ENCODE results near the gene GRHL1. TPM values are rescaled to one million over a fixed set of nuclear protein-coding genes. Genes with fewer than 3 reads are reported as not detected.
A peak's percentile ranks its signal among the peaks of the same experiment; 100 is the strongest.

GRHL1 gene
- total and polyA plus RNA-seq, 2 experiments from 2014 or later, result 2.9 to 4.2 TPM

DNA sequence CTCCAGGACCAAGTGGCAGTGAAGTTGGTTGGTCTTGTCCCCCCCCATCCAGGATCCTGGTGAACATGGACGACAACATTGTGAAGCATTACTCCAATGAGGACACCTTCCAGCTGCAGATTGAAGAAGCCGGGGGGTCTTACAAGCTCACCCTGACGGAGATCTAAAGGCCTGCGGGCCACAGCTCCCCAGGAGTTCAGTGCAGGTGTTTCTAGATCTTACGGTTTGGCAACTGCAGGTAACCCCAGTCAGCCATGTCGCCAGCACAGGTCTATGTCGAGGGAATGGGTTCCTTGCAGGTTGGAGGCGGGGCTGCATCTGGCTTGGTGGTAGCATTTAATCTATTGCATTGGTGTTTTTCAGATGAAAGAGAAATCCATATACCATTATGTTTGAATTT, 49.0 kb downstream of the GRHL1 start:
- Histone ChIP-seq H3K27ac (ENCODE audit: low read depth) (no peak overlapping the region), H3F3A (replicated peaks; ENCODE audit: low read depth) (no peaks in the 10 kb centered on the region), H3K27me3 (ENCODE audit: insufficient read depth) (no peaks in the 10 kb centered on the region), H3K4me3 (no peak overlapping the region), H3K36me3 (ENCODE audit: insufficient read depth) (no peaks in the 10 kb centered on the region), H3K9me2 (ENCODE audit: insufficient read depth) (no peaks in the 10 kb centered on the region), H3K4me2 (no peak overlapping the region), H3K4me1 (ENCODE audit: insufficient read depth) (peaks cover 9% of the 10 kb centered on the region), H2AFZ (no peak overlapping the region), H3K79me2 (replicated peaks; ENCODE audit: insufficient read depth) (no peaks in the 10 kb centered on the region), H4K20me1 (replicated peaks; ENCODE audit: insufficient read depth) (no peaks in the 10 kb centered on the region)
- DNase-seq (ENCODE audit: low spot score) (no peak), ATAC-seq (peak; percentile 28; the same call in 1 of the 3 replicates)
- no peak overlapping the region for H3K4me3 Mint-ChIP-seq
- H3K27ac Mint-ChIP-seq, result no peak overlapping the region
- H3K9me3 Mint-ChIP-seq, result peaks cover 3% of the 10 kb centered on the region; the same call in 1 of the 3 replicates
- H3K27me3 Mint-ChIP-seq (ENCODE audit: insufficient read depth, low read depth, poor library complexity), result peaks cover 2% of the 10 kb centered on the region
- H3K4me1 Mint-ChIP-seq, result peaks cover 8% of the 10 kb centered on the region; the same call in 2 of the 3 replicates
- H3K36me3 Mint-ChIP-seq (ENCODE audit: low read depth), result no peaks in the 10 kb centered on the region
- TF ChIP-seq ZNF114 (CRISPR knock-in tag; IDR thresholded peaks at IDR 0.05), result no peak
- TF ChIP-seq JUNB (IDR thresholded peaks at IDR 0.05; ENCODE audit: unreplicated experiment), result no peak
- TF ChIP-seq, protein P1, sequence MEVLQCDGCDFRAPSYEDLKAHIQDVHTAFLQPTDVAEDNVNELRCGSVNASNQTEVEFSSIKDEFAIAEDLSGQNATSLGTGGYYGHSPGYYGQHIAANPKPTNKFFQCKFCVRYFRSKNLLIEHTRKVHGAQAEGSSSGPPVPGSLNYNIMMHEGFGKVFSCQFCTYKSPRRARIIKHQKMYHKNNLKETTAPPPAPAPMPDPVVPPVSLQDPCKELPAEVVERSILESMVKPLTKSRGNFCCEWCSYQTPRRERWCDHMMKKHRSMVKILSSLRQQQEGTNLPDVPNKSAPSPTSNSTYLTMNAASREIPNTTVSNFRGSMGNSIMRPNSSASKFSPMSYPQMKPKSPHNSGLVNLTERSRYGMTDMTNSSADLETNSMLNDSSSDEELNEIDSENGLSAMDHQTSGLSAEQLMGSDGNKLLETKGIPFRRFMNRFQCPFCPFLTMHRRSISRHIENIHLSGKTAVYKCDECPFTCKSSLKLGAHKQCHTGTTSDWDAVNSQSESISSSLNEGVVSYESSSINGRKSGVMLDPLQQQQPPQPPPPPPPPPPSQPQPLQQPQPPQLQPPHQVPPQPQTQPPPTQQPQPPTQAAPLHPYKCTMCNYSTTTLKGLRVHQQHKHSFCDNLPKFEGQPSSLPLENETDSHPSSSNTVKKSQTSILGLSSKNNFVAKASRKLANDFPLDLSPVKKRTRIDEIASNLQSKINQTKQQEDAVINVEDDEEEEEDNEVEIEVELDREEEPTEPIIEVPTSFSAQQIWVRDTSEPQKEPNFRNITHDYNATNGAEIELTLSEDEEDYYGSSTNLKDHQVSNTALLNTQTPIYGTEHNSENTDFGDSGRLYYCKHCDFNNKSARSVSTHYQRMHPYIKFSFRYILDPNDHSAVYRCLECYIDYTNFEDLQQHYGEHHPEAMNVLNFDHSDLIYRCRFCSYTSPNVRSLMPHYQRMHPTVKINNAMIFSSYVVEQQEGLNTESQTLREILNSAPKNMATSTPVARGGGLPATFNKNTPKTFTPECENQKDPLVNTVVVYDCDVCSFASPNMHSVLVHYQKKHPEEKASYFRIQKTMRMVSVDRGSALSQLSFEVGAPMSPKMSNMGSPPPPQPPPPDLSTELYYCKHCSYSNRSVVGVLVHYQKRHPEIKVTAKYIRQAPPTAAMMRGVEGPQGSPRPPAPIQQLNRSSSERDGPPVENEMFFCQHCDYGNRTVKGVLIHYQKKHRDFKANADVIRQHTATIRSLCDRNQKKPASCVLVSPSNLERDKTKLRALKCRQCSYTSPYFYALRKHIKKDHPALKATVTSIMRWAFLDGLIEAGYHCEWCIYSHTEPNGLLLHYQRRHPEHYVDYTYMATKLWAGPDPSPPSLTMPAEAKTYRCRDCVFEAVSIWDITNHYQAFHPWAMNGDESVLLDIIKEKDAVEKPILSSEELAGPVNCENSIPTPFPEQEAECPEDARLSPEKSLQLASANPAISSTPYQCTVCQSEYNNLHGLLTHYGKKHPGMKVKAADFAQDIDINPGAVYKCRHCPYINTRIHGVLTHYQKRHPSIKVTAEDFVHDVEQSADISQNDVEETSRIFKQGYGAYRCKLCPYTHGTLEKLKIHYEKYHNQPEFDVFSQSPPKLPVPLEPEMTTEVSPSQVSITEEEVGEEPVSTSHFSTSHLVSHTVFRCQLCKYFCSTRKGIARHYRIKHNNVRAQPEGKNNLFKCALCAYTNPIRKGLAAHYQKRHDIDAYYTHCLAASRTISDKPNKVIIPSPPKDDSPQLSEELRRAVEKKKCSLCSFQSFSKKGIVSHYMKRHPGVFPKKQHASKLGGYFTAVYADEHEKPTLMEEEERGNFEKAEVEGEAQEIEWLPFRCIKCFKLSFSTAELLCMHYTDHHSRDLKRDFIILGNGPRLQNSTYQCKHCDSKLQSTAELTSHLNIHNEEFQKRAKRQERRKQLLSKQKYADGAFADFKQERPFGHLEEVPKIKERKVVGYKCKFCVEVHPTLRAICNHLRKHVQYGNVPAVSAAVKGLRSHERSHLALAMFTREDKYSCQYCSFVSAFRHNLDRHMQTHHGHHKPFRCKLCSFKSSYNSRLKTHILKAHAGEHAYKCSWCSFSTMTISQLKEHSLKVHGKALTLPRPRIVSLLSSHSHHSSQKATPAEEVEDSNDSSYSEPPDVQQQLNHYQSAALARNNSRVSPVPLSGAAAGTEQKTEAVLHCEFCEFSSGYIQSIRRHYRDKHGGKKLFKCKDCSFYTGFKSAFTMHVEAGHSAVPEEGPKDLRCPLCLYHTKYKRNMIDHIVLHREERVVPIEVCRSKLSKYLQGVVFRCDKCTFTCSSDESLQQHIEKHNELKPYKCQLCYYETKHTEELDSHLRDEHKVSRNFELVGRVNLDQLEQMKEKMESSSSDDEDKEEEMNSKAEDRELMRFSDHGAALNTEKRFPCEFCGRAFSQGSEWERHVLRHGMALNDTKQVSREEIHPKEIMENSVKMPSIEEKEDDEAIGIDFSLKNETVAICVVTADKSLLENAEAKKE (CRISPR knock-in tag; IDR thresholded peaks at IDR 0.05), result no peak
- no peak for TF ChIP-seq POLR2AphosphoS5 (IDR thresholded peaks at IDR 0.05; ENCODE audit: low read depth)
- TF ChIP-seq, protein P2, sequence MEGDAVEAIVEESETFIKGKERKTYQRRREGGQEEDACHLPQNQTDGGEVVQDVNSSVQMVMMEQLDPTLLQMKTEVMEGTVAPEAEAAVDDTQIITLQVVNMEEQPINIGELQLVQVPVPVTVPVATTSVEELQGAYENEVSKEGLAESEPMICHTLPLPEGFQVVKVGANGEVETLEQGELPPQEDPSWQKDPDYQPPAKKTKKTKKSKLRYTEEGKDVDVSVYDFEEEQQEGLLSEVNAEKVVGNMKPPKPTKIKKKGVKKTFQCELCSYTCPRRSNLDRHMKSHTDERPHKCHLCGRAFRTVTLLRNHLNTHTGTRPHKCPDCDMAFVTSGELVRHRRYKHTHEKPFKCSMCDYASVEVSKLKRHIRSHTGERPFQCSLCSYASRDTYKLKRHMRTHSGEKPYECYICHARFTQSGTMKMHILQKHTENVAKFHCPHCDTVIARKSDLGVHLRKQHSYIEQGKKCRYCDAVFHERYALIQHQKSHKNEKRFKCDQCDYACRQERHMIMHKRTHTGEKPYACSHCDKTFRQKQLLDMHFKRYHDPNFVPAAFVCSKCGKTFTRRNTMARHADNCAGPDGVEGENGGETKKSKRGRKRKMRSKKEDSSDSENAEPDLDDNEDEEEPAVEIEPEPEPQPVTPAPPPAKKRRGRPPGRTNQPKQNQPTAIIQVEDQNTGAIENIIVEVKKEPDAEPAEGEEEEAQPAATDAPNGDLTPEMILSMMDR (conservative IDR thresholded peaks at IDR 0.05; ENCODE audit: low read depth in 2 of 2), result no peak
- TF ChIP-seq STAT1 (IDR thresholded peaks at IDR 0.05; ENCODE audit: unreplicated experiment), result no peak
- no peak for TF ChIP-seq EZH2 (IDR thresholded peaks at IDR 0.05; ENCODE audit: low read depth, unreplicated experiment)
- TF ChIP-seq CREB1 (CRISPR knock-in tag; IDR thresholded peaks at IDR 0.05; ENCODE audit: low read depth), result no peak
- TF ChIP-seq EZH2phosphoT487 (IDR thresholded peaks at IDR 0.05; ENCODE audit: unreplicated experiment), result no peak
- TF ChIP-seq, protein P3, sequence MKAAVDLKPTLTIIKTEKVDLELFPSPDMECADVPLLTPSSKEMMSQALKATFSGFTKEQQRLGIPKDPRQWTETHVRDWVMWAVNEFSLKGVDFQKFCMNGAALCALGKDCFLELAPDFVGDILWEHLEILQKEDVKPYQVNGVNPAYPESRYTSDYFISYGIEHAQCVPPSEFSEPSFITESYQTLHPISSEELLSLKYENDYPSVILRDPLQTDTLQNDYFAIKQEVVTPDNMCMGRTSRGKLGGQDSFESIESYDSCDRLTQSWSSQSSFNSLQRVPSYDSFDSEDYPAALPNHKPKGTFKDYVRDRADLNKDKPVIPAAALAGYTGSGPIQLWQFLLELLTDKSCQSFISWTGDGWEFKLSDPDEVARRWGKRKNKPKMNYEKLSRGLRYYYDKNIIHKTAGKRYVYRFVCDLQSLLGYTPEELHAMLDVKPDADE (IDR thresholded peaks at IDR 0.05), result no peak
- no peak for TF ChIP-seq NANOG (IDR thresholded peaks at IDR 0.05; ENCODE audit: borderline replicate concordance)
- TF ChIP-seq ZNF331 (CRISPR knock-in tag; IDR thresholded peaks at IDR 0.05; ENCODE audit: low read depth), result no peak
- TF ChIP-seq, protein P4, sequence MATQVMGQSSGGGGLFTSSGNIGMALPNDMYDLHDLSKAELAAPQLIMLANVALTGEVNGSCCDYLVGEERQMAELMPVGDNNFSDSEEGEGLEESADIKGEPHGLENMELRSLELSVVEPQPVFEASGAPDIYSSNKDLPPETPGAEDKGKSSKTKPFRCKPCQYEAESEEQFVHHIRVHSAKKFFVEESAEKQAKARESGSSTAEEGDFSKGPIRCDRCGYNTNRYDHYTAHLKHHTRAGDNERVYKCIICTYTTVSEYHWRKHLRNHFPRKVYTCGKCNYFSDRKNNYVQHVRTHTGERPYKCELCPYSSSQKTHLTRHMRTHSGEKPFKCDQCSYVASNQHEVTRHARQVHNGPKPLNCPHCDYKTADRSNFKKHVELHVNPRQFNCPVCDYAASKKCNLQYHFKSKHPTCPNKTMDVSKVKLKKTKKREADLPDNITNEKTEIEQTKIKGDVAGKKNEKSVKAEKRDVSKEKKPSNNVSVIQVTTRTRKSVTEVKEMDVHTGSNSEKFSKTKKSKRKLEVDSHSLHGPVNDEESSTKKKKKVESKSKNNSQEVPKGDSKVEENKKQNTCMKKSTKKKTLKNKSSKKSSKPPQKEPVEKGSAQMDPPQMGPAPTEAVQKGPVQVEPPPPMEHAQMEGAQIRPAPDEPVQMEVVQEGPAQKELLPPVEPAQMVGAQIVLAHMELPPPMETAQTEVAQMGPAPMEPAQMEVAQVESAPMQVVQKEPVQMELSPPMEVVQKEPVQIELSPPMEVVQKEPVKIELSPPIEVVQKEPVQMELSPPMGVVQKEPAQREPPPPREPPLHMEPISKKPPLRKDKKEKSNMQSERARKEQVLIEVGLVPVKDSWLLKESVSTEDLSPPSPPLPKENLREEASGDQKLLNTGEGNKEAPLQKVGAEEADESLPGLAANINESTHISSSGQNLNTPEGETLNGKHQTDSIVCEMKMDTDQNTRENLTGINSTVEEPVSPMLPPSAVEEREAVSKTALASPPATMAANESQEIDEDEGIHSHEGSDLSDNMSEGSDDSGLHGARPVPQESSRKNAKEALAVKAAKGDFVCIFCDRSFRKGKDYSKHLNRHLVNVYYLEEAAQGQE (IDR thresholded peaks at IDR 0.05; ENCODE audit: unreplicated experiment), result no peak
